Measurements from ENCODE around the gene SP8.

GRCh38 chr7:20785157-20786048 is 1.3 kb downstream of the SP8 start:
- TF ChIP-seq CTCF (IDR thresholded peaks at IDR 0.05) (no peak), POLR2A (IDR thresholded peaks at IDR 0.05) (no peak)

Data from ovary (tissue), 3 donors.